Glutamatergic neuron (in vitro differentiated cells): ENCODE results near the gene CNOT6. TPM values are rescaled to one million over a fixed set of nuclear protein-coding genes. Genes with fewer than 3 reads are reported as not detected.
"Not testable (repeated sequence)": the region's sequence is repeated elsewhere in the genome, so short reads cannot be mapped to it uniquely, and the experiment has no call there.

Experiments used
- DNase-seq: peaks from one replicate; pipeline ENCODE4 v3.0.0; 2022
- H3K27ac Mint-ChIP-seq: one replicate; pipeline ENCODE4 v1.8.0; 2020; ENCODE audit warnings: mild to moderate bottlenecking, mixed read lengths, inconsistent platforms; ENCODE audit not compliant: unreplicated experiment
- H3K27me3 Mint-ChIP-seq: one replicate; pipeline ENCODE4 v1.8.0; 2020; ENCODE audit warnings: mild to moderate bottlenecking, moderate library complexity, mixed read lengths, inconsistent platforms; ENCODE audit not compliant: unreplicated experiment
- H3K36me3 Mint-ChIP-seq: one replicate; pipeline ENCODE4 v1.8.0; 2020; ENCODE audit warnings: mild to moderate bottlenecking, mixed read lengths, inconsistent platforms; ENCODE audit not compliant: unreplicated experiment
- H3K4me1 Mint-ChIP-seq: one replicate; pipeline ENCODE4 v1.8.0; 2020; ENCODE audit warnings: mild to moderate bottlenecking, low read depth, mixed read lengths, inconsistent platforms; ENCODE audit not compliant: unreplicated experiment
- H3K4me3 Mint-ChIP-seq: one replicate; pipeline ENCODE4 v1.8.0; 2020; ENCODE audit warnings: mild to moderate bottlenecking, mixed read lengths, inconsistent platforms; ENCODE audit not compliant: unreplicated experiment
- H3K9me3 Mint-ChIP-seq: one replicate; pipeline ENCODE4 v1.8.0; 2020; ENCODE audit warnings: mild to moderate bottlenecking, moderate library complexity, mixed read lengths, inconsistent platforms; ENCODE audit not compliant: unreplicated experiment
- CTCF ChIP-seq: fragments of 200-600 bp; sonication (generic); IDR thresholded peaks from one replicate; pipeline ENCODE4 v1.5.0; 2021; ENCODE audit not compliant: partially characterized antibody, unreplicated experiment
- long read RNA-seq: library from polyadenylated mRNA; unstranded; transcript quantifications from one replicate; pipeline ENCODE4 v2.0.0, GENCODE V29; 2020; ENCODE audit not compliant: unreplicated experiment
- total RNA-seq: library from RNA; stranded (reverse); fragmentation: NEBNext Ultra II Directional; extraction: Animal tissue kit (Norgen Biotek cat#: 25700); gene quantifications from one replicate; pipeline ENCODE4 v1.2.1, GENCODE V29; 2021; ENCODE audit not compliant: unreplicated experiment

The CNOT6 gene
- total RNA-seq = 62.0 TPM
- long read RNA-seq, partial matches to known transcripts = 0 of 1 reads
- long read RNA-seq, other reads (novel, unspliced or antisense) = 1 of 1 reads

- Mint-ChIP-seq H3K36me3 (no peaks in the 10 kb centered on the region), H3K4me3 (peak within 1 kb of the TSS; percentile 94), H3K27me3 (peaks cover 7% of the 10 kb centered on the region), H3K9me3 (peaks cover 12% of the 10 kb centered on the region), H3K4me1 (peaks cover 18% of the 10 kb centered on the region), H3K27ac (peak within 1 kb of the TSS; percentile 92)
- DNase-seq = peak; percentile 98
- no peak for TF ChIP-seq CTCF
Measured at GRCh38 chr5:180494060-180494509, at the start of gene CNOT6. CNOT6 (plus strand) TSS chr5:180494379; CDS start chr5:180529277, 34,898 bp downstream.

GRCh38 chr5:180454752-180455151 is 39.4 kb upstream of the CNOT6 start:
- H3K36me3 Mint-ChIP-seq = peaks cover 22% of the 10 kb centered on the region
- H3K9me3 Mint-ChIP-seq = peaks cover 10% of the 10 kb centered on the region
- DNase-seq = no peak
- H3K27me3 Mint-ChIP-seq = peaks cover 5% of the 10 kb centered on the region
- no peaks in the 10 kb centered on the region for H3K4me1 Mint-ChIP-seq
- no peak for TF ChIP-seq CTCF
- no peak overlapping the region for H3K27ac Mint-ChIP-seq
- H3K4me3 Mint-ChIP-seq = no peak overlapping the region

GRCh38 chr5:180455872-180456271 is 38.3 kb upstream of the CNOT6 start:
- no peak for TF ChIP-seq CTCF
- no peaks in the 10 kb centered on the region for H3K4me1 Mint-ChIP-seq
- no peak overlapping the region for H3K4me3 Mint-ChIP-seq
- H3K36me3 Mint-ChIP-seq = peaks cover 22% of the 10 kb centered on the region
- H3K27ac Mint-ChIP-seq = no peak overlapping the region
- peaks cover 11% of the 10 kb centered on the region for H3K9me3 Mint-ChIP-seq
- DNase-seq = no peak
- peaks cover 6% of the 10 kb centered on the region for H3K27me3 Mint-ChIP-seq

- no peak for DNase-seq
- Mint-ChIP-seq H3K27ac (no peak overlapping the region), H3K27me3 (peaks cover 6% of the 10 kb centered on the region), H3K4me3 (no peak overlapping the region), H3K9me3 (peaks cover 11% of the 10 kb centered on the region), H3K4me1 (no peaks in the 10 kb centered on the region), H3K36me3 (peaks cover 22% of the 10 kb centered on the region)
- TF ChIP-seq CTCF = no peak
Measured at GRCh38 chr5:180456792-180457191, 37.4 kb upstream of the CNOT6 start.

- H3K4me1 Mint-ChIP-seq, H3K27ac Mint-ChIP-seq: not testable (repeated sequence)
Measured at GRCh38 chr5:180458852-180459673, 35.1 kb upstream of the CNOT6 start.

GRCh38 chr5:180459674-180460142 is 34.5 kb upstream of the CNOT6 start:
- Mint-ChIP-seq H3K36me3 (peaks cover 12% of the 10 kb centered on the region), H3K9me3 (peaks cover 11% of the 10 kb centered on the region)
- not testable (repeated sequence) for H3K27ac Mint-ChIP-seq, H3K4me3 Mint-ChIP-seq, DNase-seq, H3K27me3 Mint-ChIP-seq, H3K4me1 Mint-ChIP-seq

More at GRCh38 chr5:180458852-180459673, 35.1 kb upstream of the CNOT6 start:
- not testable (repeated sequence) for H3K4me3 Mint-ChIP-seq, DNase-seq, H3K27me3 Mint-ChIP-seq, H3K9me3 Mint-ChIP-seq
- peaks cover 12% of the 10 kb centered on the region for H3K36me3 Mint-ChIP-seq
